Stimulated activated CD8-positive, alpha-beta memory T cell treated with anti-CD3 and anti-CD28 coated beads, Interleukin-12 subunit alpha, Interleukin-12 subunit beta, amount 100 ng/mL, for 1 hour (primary cell): ENCODE results near the gene QKI.
"Not testable (repeated sequence)": the region's sequence is repeated elsewhere in the genome, so short reads cannot be mapped to it uniquely, and the experiment has no call there.

Source experiments
- DNase-seq: peaks from one replicate; pipeline ENCODE4 v3.0.0-alpha.2; 2020; ENCODE audit warnings: low read depth

Gene QKI

GRCh38 chr6:163439390-163439789 is 24.9 kb downstream of the QKI start:
- not testable (repeated sequence) for DNase-seq

GRCh38 chr6:163439997-163440396 is 25.5 kb downstream of the QKI start:
- no peak for DNase-seq

GRCh38 chr6:163442336-163442735 is 27.8 kb downstream of the QKI start:
- no peak for DNase-seq

GRCh38 chr6:163444077-163444476 is 29.6 kb downstream of the QKI start:
- no peak for DNase-seq

- DNase-seq: no peak
Measured at GRCh38 chr6:163446549-163446948, 32.0 kb downstream of the QKI start.

GRCh38 chr6:163449076-163449475 is 34.6 kb downstream of the QKI start:
- no peak for DNase-seq

- DNase-seq: no peak
Measured at GRCh38 chr6:163454425-163454824, 39.9 kb downstream of the QKI start.

GRCh38 chr6:163455552-163455951 is 41.0 kb downstream of the QKI start:
- no peak for DNase-seq

GRCh38 chr6:163457637-163458561 is 43.4 kb downstream of the QKI start:
- no peak for DNase-seq

GRCh38 chr6:163459007-163459406 is 44.5 kb downstream of the QKI start:
- no peak for DNase-seq

GRCh38 chr6:163459536-163459935 is 45.0 kb downstream of the QKI start:
- DNase-seq: no peak

- DNase-seq: no peak
Measured at GRCh38 chr6:163460307-163460782, 45.8 kb downstream of the QKI start.

GRCh38 chr6:163461696-163462095 is 47.2 kb downstream of the QKI start:
- DNase-seq: no peak

GRCh38 chr6:163463180-163463579 is 48.7 kb downstream of the QKI start:
- DNase-seq: no peak

- DNase-seq: no peak
Measured at GRCh38 chr6:163463795-163464194, 49.3 kb downstream of the QKI start.

- no peak for DNase-seq
Measured at GRCh38 chr6:163466839-163467390, 52.4 kb downstream of the QKI start.

- DNase-seq: no peak
Measured at GRCh38 chr6:163468738-163469137, 54.2 kb downstream of the QKI start.

GRCh38 chr6:163469459-163469985 is 55.0 kb downstream of the QKI start:
- no peak for DNase-seq

- no peak for DNase-seq
Measured at GRCh38 chr6:163470611-163471010, 56.1 kb downstream of the QKI start.

GRCh38 chr6:163474581-163474980 is 60.1 kb downstream of the QKI start:
- no peak for DNase-seq

GRCh38 chr6:163476946-163477345 is 62.4 kb downstream of the QKI start:
- DNase-seq: not testable (repeated sequence)

- no peak for DNase-seq
Measured at GRCh38 chr6:163483107-163483506, 68.6 kb downstream of the QKI start.

GRCh38 chr6:163485388-163485851 is 70.9 kb downstream of the QKI start:
- no peak for DNase-seq
